ENCODE data around the gene IVD. TPM values are rescaled to one million over a fixed set of nuclear protein-coding genes. Genes with fewer than 3 reads are reported as not detected.

IVD gene
- total RNA-seq, 1 experiment from 2014 or later: 74.5 TPM

DNA sequence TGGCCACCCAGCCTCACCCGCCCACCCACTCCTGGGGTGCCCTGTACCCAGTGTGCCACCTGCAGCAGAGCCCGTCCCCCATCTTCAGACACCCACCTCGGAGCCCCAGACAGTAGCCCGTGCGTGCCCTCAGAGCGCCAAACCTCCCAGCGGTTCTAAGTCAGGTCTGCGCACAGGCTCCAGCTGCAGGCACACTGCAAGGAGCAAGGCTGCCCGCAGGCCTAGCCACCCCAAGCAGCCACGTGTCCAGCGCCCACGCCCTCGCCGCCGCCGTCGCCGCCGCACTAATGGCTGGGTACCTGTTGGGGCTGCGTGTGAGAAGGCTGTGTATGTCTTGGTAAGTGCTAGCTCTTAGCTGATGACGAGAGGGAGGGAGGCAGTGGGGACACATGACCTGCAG is 56.4 kb downstream of the IVD start:
- intact Hi-C loops (cut with micrococcal nuclease; ENCODE audit: unreplicated experiment): no loop called here
- no peak overlapping the region for H3K4me3 Mint-ChIP-seq (ENCODE audit: unreplicated experiment)
- H3K4me3 ChIP-seq (ENCODE audit: low read depth, low read length): no peak overlapping the region
- peaks cover 1% of the 10 kb centered on the region for H3K4me1 ChIP-seq
- H3K27me3 Mint-ChIP-seq (ENCODE audit: insufficient read depth, unreplicated experiment): no peaks in the 10 kb centered on the region
- ChIA-PET CTCF (no interaction called here), POLR2A (no interaction called here)
- H3K9me3 ChIP-seq: no peaks in the 10 kb centered on the region
- H3K27me3 ChIP-seq (replicated peaks; ENCODE audit: control insufficient read depth, insufficient read depth, low read length): no peaks in the 10 kb centered on the region
- H3K9me3 Mint-ChIP-seq (ENCODE audit: unreplicated experiment): no peaks in the 10 kb centered on the region
- BruUV-seq (replicated peaks): no TSS peak
- H3K36me3 Mint-ChIP-seq (ENCODE audit: insufficient read depth, unreplicated experiment): peaks cover 54% of the 10 kb centered on the region
- no peak overlapping the region for H3K27ac Mint-ChIP-seq (ENCODE audit: unreplicated experiment)
- no peak for DNase-seq
- TF ChIP-seq, protein P1, sequence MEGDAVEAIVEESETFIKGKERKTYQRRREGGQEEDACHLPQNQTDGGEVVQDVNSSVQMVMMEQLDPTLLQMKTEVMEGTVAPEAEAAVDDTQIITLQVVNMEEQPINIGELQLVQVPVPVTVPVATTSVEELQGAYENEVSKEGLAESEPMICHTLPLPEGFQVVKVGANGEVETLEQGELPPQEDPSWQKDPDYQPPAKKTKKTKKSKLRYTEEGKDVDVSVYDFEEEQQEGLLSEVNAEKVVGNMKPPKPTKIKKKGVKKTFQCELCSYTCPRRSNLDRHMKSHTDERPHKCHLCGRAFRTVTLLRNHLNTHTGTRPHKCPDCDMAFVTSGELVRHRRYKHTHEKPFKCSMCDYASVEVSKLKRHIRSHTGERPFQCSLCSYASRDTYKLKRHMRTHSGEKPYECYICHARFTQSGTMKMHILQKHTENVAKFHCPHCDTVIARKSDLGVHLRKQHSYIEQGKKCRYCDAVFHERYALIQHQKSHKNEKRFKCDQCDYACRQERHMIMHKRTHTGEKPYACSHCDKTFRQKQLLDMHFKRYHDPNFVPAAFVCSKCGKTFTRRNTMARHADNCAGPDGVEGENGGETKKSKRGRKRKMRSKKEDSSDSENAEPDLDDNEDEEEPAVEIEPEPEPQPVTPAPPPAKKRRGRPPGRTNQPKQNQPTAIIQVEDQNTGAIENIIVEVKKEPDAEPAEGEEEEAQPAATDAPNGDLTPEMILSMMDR (IDR thresholded peaks at IDR 0.05; ENCODE audit: insufficient read depth in 1 of 2, low read depth in 1 of 2, low read length in 1 of 2, severe bottlenecking in 1 of 2, unreplicated experiment in 1 of 2): no peak
- no peaks in the 10 kb centered on the region for H3K4me1 Mint-ChIP-seq (ENCODE audit: low read depth, unreplicated experiment)
- peaks cover 4% of the 10 kb centered on the region for H3K36me3 ChIP-seq (ENCODE audit: control insufficient read depth, insufficient read depth, low read length)

GRCh38 chr15:40463279-40463678 is 57.7 kb downstream of the IVD start:
- Mint-ChIP-seq H3K4me1 (ENCODE audit: low read depth, unreplicated experiment) (no peaks in the 10 kb centered on the region), H3K4me3 (ENCODE audit: unreplicated experiment) (no peak overlapping the region), H3K36me3 (ENCODE audit: insufficient read depth, unreplicated experiment) (peaks cover 63% of the 10 kb centered on the region), H3K27me3 (ENCODE audit: insufficient read depth, unreplicated experiment) (no peaks in the 10 kb centered on the region), H3K9me3 (ENCODE audit: unreplicated experiment) (no peaks in the 10 kb centered on the region), H3K27ac (ENCODE audit: unreplicated experiment) (no peak overlapping the region)
- POLR2A ChIA-PET: no interaction called here
- DNase-seq: no peak
- CTCF ChIA-PET: interaction anchor here (0.7 kb wide), 1 partner anchor 23 kb away, joined by 3 read pairs; the partner anchor contains the start of gene BAHD1
- BruUV-seq (replicated peaks): no TSS peak
- H3K4me1 ChIP-seq: no peaks in the 10 kb centered on the region
- H3K36me3 ChIP-seq (ENCODE audit: control insufficient read depth, insufficient read depth, low read length): peaks cover 4% of the 10 kb centered on the region
- intact Hi-C loops (cut with micrococcal nuclease; ENCODE audit: unreplicated experiment): no loop called here
- H3K9me3 ChIP-seq: no peaks in the 10 kb centered on the region
- no peaks in the 10 kb centered on the region for H3K27me3 ChIP-seq (replicated peaks; ENCODE audit: control insufficient read depth, insufficient read depth, low read length)
- TF ChIP-seq, protein P1 (IDR thresholded peaks at IDR 0.05; ENCODE audit: insufficient read depth in 1 of 2, low read depth in 1 of 2, low read length in 1 of 2, severe bottlenecking in 1 of 2, unreplicated experiment in 1 of 2): no peak
- H3K4me3 ChIP-seq (ENCODE audit: low read depth, low read length): no peak overlapping the region

DNA sequence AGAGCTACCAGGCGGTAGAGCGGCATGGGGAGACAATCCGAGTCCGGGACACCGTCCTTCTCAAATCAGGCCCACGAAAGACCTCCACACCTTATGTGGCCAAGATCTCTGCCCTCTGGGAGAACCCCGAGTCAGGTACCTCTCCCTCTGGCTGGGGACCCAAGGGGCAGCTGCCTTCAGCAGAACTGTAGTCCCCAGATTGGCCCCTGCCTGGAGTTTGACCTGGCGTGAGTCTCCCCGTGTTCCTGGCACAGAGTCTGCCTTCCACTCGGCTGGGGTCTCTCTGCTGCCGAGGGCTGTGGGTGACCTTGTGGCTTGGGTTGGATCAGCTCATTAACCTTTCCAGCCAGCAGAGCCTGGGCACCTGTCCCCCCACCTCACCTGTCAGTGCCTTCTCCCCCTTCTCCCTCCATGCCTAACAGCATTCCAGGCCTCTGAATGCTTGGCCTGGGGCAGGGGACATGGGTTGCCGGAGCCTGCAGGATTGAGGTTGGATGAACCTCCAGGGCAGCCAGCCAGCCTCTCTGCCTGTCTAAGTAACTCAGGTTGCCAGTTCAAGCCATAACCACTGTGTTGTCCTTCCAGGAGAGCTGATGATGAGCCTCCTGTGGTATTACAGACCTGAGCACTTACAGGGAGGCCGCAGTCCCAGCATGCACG is 58.4 kb downstream of the IVD start:
- ChIA-PET CTCF (no interaction called here), POLR2A (no interaction called here)
- Histone ChIP-seq H3K36me3 (ENCODE audit: control insufficient read depth, insufficient read depth, low read length) (peaks cover 4% of the 10 kb centered on the region), H3K4me3 (ENCODE audit: low read depth, low read length) (no peak overlapping the region), H3K4me1 (no peaks in the 10 kb centered on the region), H3K9me3 (no peaks in the 10 kb centered on the region), H3K27me3 (replicated peaks; ENCODE audit: control insufficient read depth, insufficient read depth, low read length) (no peaks in the 10 kb centered on the region)
- TF ChIP-seq, protein P1 (IDR thresholded peaks at IDR 0.05; ENCODE audit: insufficient read depth in 1 of 2, low read depth in 1 of 2, low read length in 1 of 2, severe bottlenecking in 1 of 2, unreplicated experiment in 1 of 2): no peak
- BruUV-seq (replicated peaks): no TSS peak
- Mint-ChIP-seq H3K27me3 (ENCODE audit: insufficient read depth, unreplicated experiment) (no peaks in the 10 kb centered on the region), H3K4me1 (ENCODE audit: low read depth, unreplicated experiment) (no peaks in the 10 kb centered on the region), H3K27ac (ENCODE audit: unreplicated experiment) (no peak overlapping the region), H3K36me3 (ENCODE audit: insufficient read depth, unreplicated experiment) (peaks cover 63% of the 10 kb centered on the region), H3K4me3 (ENCODE audit: unreplicated experiment) (no peak overlapping the region), H3K9me3 (ENCODE audit: unreplicated experiment) (no peaks in the 10 kb centered on the region)
- DNase-seq: no peak
- intact Hi-C loops (cut with micrococcal nuclease; ENCODE audit: unreplicated experiment): no loop called here
